HepG2 (cell line): ENCODE data around the gene METRN. TPM values are rescaled to one million over a fixed set of nuclear protein-coding genes. Genes with fewer than 3 reads are reported as not detected.

Source experiments
- AHR ChIP-seq: IDR thresholded peaks from 2 replicates; pipeline ENCODE4 v1.6.1; 2018; ENCODE audit warnings: missing genetic modification reagents, missing compliant biosample characterization
- AKAP8 ChIP-seq: sonication (generic); formaldehyde crosslinking; IDR thresholded peaks from 2 replicates; pipeline ENCODE4 v1.5.1; 2020; ENCODE audit warnings: mild to moderate bottlenecking, missing genetic modification reagents
- ATF1 ChIP-seq: IDR thresholded peaks from 2 replicates; pipeline ENCODE4 v1.6.1; 2016; ENCODE audit warnings: mild to moderate bottlenecking, control low read depth
- BCL6 ChIP-seq: IDR thresholded peaks from 2 replicates; pipeline ENCODE4 v1.6.1; 2016; ENCODE audit warnings: missing genetic modification reagents, missing compliant biosample characterization
- EZH2 ChIP-seq: conservative IDR thresholded peaks from 2 replicates; pipeline ENCODE4 v1.6.1; 2012; ENCODE audit warnings: mild to moderate bottlenecking, low read depth, low read length, moderate library complexity
- HCFC1 ChIP-seq: fragments of 150-350 bp; IDR thresholded peaks from 2 replicates; pipeline ENCODE4 v1.6.1; 2014; ENCODE audit warnings: low read depth, low read length
- JUND ChIP-seq: sonication (generic); formaldehyde crosslinking; IDR thresholded peaks from 2 replicates; pipeline ENCODE4 v1.8.0; 2022; ENCODE audit warnings: mild to moderate bottlenecking, missing genetic modification reagents
- MTERF4 ChIP-seq: sonication (generic); formaldehyde crosslinking; IDR thresholded peaks from 2 replicates; pipeline ENCODE4 v1.8.0; 2023; ENCODE audit warnings: mild to moderate bottlenecking, missing genetic modification reagents
- REST ChIP-seq, 2 experiments: IDR thresholded peaks; 2 replicates each; pipeline ENCODE4 v1.6.1; 2011 to 2012; ENCODE audit warnings: low read length in 2 of 2, borderline replicate concordance in 1 of 2, low read depth in 1 of 2, mild to moderate bottlenecking in 1 of 2, moderate library complexity in 1 of 2
- RXRA ChIP-seq: sonication (generic); formaldehyde crosslinking; IDR thresholded peaks from 2 replicates; pipeline ENCODE4 v1.5.1; 2020; ENCODE audit warnings: missing genetic modification reagents
- ZNF275 ChIP-seq: sonication (generic); formaldehyde crosslinking; IDR thresholded peaks from 2 replicates; pipeline ENCODE4 v1.8.0; 2022; ENCODE audit warnings: missing genetic modification reagents, mild to moderate bottlenecking, inconsistent platforms, borderline replicate concordance
- ZNF333 ChIP-seq: sonication (generic); formaldehyde crosslinking; IDR thresholded peaks from 2 replicates; pipeline ENCODE4 v1.4.0; 2020; ENCODE audit warnings: mild to moderate bottlenecking, missing genetic modification reagents, borderline replicate concordance
- ZSCAN31 ChIP-seq: sonication (generic); formaldehyde crosslinking; IDR thresholded peaks from 2 replicates; pipeline ENCODE4 v1.5.0; 2020; ENCODE audit warnings: low read depth, mild to moderate bottlenecking, missing genetic modification reagents
- polyA plus RNA-seq, 8 experiments: library from polyadenylated mRNA; depleted of rRNA in 3 of 8; stranded (reverse) in 7 of 8; unstranded in 1 of 8; fragments of >200 nt; fragmentation: Illumina TruSeq in 4 of 8; extraction: Trizol in 4 of 8; gene quantifications; 2 replicates each; pipeline versions ENCODE4 v1.2.1 to v1.2.3, GENCODE V29; 2011 to 2016; ENCODE audit warnings: low read depth in 4 of 8, missing spikeins in 1 of 8, mixed read lengths in 1 of 8; ENCODE audit not compliant: insufficient read depth in 1 of 8
- total RNA-seq, 5 experiments: library from RNA; depleted of rRNA; stranded (reverse); fragments of >200 nt; fragmentation: Illumina TruSeq; extraction: Trizol; gene quantifications; 2 replicates each; pipeline ENCODE4 v1.2.3, GENCODE V29; 2016; ENCODE audit warnings: low read depth in 1 of 5
- TF ChIP-seq, protein P1 (sequence below): sonication (generic); formaldehyde crosslinking; IDR thresholded peaks from 2 replicates; pipeline ENCODE4 v1.4.0; 2020; ENCODE audit warnings: missing genetic modification reagents, borderline replicate concordance
- TF ChIP-seq, protein P2 (sequence below): IDR thresholded peaks from 2 replicates; pipeline ENCODE4 v1.4.0; 2020; ENCODE audit warnings: mild to moderate bottlenecking, missing genetic modification reagents

METRN gene
- total and polyA plus RNA-seq, 2 of the 13 experiments (the other 11 are each of a cell fraction or from before 2014, with no cell fraction given) = 25.5 to 46.1 TPM

GRCh38 chr16:720447-720989 is 5.6 kb downstream of the METRN start (continued):
- peak; percentile 39; the same call in 1 of the 2 replicates for TF ChIP-seq ZNF333 (CRISPR knock-in tag)
- TF ChIP-seq MTERF4 (CRISPR knock-in tag) = no peak
- no peak for TF ChIP-seq JUND (CRISPR knock-in tag)
- TF ChIP-seq AKAP8 = no peak
- no peak for TF ChIP-seq REST (IDR thresholded peaks at IDR 0.05; ENCODE audit: borderline replicate concordance in 1 of 2, low read depth in 1 of 2, low read length in 2 of 2)
- TF ChIP-seq RXRA = 0 out of 2 replicates have a peak, but pooled peaks have one; percentile 28
- no peak for TF ChIP-seq HCFC1
- no peak for TF ChIP-seq ZSCAN31 (CRISPR knock-in tag)
- TF ChIP-seq ZNF275 (CRISPR knock-in tag) = no peak
- TF ChIP-seq BCL6 (CRISPR knock-in tag) = no peak
- TF ChIP-seq AHR (CRISPR knock-in tag) = no peak
- no peak for TF ChIP-seq ATF1 (CRISPR knock-in tag)
- TF ChIP-seq, protein P1, sequence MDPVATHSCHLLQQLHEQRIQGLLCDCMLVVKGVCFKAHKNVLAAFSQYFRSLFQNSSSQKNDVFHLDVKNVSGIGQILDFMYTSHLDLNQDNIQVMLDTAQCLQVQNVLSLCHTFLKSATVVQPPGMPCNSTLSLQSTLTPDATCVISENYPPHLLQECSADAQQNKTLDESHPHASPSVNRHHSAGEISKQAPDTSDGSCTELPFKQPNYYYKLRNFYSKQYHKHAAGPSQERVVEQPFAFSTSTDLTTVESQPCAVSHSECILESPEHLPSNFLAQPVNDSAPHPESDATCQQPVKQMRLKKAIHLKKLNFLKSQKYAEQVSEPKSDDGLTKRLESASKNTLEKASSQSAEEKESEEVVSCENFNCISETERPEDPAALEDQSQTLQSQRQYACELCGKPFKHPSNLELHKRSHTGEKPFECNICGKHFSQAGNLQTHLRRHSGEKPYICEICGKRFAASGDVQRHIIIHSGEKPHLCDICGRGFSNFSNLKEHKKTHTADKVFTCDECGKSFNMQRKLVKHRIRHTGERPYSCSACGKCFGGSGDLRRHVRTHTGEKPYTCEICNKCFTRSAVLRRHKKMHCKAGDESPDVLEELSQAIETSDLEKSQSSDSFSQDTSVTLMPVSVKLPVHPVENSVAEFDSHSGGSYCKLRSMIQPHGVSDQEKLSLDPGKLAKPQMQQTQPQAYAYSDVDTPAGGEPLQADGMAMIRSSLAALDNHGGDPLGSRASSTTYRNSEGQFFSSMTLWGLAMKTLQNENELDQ (CRISPR knock-in tag) = no peak
- TF ChIP-seq, protein P2, sequence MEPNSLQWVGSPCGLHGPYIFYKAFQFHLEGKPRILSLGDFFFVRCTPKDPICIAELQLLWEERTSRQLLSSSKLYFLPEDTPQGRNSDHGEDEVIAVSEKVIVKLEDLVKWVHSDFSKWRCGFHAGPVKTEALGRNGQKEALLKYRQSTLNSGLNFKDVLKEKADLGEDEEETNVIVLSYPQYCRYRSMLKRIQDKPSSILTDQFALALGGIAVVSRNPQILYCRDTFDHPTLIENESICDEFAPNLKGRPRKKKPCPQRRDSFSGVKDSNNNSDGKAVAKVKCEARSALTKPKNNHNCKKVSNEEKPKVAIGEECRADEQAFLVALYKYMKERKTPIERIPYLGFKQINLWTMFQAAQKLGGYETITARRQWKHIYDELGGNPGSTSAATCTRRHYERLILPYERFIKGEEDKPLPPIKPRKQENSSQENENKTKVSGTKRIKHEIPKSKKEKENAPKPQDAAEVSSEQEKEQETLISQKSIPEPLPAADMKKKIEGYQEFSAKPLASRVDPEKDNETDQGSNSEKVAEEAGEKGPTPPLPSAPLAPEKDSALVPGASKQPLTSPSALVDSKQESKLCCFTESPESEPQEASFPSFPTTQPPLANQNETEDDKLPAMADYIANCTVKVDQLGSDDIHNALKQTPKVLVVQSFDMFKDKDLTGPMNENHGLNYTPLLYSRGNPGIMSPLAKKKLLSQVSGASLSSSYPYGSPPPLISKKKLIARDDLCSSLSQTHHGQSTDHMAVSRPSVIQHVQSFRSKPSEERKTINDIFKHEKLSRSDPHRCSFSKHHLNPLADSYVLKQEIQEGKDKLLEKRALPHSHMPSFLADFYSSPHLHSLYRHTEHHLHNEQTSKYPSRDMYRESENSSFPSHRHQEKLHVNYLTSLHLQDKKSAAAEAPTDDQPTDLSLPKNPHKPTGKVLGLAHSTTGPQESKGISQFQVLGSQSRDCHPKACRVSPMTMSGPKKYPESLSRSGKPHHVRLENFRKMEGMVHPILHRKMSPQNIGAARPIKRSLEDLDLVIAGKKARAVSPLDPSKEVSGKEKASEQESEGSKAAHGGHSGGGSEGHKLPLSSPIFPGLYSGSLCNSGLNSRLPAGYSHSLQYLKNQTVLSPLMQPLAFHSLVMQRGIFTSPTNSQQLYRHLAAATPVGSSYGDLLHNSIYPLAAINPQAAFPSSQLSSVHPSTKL (CRISPR knock-in tag) = no peak
- no peak for TF ChIP-seq EZH2
